GM18508 (cell line): ENCODE data around the gene PCSK6.
A peak's percentile ranks its signal among the peaks of the same experiment; 100 is the strongest.
"Not testable (repeated sequence)": the region's sequence is repeated elsewhere in the genome, so short reads cannot be mapped to it uniquely, and the experiment has no call there.

Experiments
- ATAC-seq: cut with Tn5 transposase; IDR thresholded peaks from one replicate; pipeline ENCODE4 v1.9.1; 2021; ENCODE audit warnings: moderate number of reproducible peaks; ENCODE audit not compliant: insufficient read depth, unreplicated experiment

Gene PCSK6

DNA sequence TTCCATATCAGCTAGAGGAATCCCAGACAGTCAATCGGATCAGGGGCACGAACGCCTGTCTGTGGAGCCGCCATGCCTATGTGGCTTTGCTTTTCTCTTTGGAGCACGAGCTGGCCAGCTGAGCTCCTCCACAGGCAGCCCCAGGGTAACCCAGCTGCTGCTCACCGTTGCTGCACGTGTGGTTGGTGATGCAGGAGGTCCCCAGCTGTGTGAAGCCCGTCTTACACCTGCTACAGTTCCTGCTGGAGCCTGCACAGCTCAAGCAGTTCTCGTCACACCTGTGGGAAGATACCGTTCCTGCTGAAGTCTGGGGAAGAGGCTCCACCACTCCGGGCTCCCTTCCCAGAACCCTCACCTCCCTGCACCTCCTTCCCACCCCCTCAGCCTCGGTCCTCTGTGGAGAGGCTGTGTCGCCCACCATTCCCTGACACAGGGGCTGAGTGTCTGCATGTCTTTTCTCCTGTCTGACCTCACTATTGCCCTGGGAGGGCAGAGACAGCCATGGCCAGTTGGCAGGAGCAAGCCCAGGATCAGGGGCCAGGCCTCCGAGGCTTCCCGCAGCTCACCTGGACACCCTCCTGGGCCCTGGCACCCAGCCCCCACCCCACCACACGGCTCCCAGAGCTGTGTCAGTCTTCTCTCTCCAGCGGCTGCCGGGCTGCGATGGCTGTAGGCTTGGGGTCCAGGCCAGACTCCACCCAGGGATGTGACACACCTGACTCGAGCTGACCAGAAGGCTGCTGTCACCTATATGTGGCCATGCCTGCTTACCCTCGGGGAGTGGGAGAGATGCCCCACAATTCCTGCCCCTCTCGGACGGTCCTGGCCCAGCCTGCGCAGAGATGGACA, 182.2 kb downstream of the PCSK6 start:
- ATAC-seq: no peak

DNA sequence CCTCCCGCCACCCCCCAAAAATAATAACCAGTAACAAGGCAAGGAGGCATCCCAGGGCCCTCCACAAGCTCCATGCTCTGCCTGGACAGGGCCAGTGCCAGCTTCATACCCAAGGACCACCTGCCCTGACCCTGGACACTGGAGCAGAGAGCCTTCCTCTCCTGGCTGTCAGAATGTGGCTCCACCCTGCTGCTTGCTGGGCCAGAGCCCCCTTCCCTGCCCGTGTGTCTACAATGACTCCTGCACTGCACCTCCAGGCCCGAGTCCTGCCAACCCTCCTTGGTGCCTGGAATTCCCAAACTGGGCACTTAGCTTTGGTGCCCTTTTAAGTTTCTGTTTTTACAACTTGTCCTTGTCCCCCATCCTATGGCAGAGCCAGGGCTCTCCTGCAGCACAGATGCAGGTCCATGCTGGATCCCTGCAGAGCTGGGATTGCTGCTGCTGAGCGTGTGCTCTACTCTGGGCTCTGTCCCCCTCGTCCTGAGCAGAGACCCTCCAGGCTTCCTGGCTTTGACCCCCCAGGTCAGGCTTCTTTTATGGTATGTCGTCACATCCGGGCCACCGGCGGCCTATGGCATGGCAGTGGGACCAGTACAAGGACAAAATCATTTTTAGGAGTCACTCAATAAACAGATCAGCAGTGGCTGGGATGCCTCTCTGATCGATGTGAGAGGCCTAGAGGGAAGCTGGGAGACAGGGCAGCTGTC, 183.0 kb downstream of the PCSK6 start:
- ATAC-seq: no peak

DNA sequence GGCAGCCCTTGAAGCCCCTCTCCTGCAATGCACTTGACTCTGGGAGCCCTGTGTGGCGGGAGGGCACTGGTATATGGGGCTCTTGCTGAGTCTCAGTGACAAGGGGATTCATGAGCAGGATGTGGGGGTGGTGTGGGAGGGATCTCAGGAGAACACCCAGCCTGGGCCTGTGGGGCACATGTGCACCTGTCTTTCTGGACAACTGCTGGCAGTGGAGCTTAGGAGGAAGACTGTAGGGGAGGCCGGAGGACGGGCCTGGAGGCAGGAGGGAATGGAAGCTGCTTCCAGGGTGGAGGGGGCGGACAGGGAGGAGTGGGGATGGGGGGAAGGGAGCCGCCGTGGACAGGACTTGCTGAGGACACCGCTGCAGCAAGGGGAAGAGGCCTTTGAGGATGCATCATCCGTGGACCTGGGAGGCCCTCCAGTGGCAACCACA, 183.7 kb downstream of the PCSK6 start:
- ATAC-seq: no peak

DNA sequence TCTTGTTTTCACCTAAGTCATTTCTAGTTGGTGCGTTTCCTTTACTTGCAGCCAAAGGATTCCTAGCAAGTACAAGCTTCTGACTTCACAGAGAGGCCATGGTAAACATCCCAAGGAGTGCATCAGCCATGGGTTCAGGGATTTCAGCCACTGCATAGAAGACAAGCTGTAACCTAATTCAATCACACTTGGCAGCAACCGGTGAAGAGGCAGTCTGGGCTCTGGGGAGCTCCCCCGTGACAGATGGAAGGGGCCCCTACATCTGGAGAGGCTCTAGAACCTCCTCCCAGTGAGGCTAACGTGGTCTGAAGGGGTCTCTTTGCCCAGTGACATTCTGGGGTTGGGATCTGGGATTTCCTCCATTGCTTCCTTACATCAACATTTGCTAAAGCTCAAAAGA, 186.1 kb downstream of the PCSK6 start:
- ATAC-seq: no peak

- ATAC-seq: no peak
Measured at GRCh38 chr15:101296418-101297405, 192.8 kb downstream of the PCSK6 start.

DNA sequence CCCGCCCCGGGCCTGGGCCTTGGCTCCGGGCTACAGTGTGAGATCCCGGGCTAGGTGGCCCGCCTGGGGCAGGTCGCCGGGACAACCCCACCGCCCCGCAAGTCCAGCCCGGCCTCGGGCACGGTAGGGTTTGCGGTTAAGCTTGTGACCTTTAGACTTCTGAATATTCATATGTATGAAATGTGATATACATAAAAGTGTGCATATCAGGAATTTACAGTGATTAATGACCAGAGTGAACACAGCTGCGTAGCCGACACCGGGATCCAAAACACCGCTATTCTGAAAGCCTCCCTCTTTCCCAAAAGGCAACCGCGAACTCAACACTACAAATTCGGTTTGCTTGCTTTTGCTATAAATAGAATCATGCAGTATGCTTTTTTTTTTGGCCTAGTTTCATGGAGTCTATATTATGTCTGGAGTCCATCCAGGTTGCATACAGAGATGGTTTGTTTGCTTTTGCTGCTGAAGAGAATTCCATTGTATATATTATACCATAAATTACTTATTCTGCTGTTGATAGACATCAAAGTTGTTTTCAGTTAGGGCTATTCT, 193.8 kb downstream of the PCSK6 start:
- no peak for ATAC-seq

GRCh38 chr15:101294731-101295606, 194.5 kb downstream of the PCSK6 start, which contains the start of gene SNRPA1:
SNRPA1 (minus strand) TSS chr15:101295248; CDS start chr15:101295178, 70 bp downstream.
- ATAC-seq: peak; percentile 56

- ATAC-seq: no peak
Measured at GRCh38 chr15:101293122-101293521, 196.4 kb downstream of the PCSK6 start.

DNA sequence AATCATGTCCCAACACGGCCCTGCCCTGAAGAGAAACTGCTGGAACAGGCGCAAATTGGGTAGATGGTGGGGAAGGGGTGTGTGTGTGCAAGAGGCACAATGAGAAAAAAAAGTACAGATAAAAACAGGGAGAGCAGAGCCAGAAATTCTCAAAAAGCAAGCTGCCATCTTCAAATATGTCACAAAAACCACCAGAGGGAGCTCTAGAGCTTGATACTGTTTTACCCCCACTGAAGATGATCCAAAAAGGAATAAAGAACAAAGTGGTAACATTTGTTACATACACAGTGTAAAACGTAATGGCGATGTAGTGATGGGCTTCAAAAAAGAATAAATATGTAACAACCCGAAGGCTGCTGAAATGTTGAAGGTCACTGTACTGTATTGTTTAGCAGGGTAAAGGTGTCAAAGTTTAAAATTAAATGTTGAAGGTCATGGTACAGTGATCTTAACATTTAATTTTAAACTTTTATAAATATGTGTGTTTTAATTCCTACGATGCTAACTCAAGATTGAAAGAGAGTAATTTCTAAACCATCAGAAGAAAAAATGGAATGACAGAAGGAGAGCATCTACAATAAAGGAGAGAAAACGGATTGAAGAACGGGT, 200.5 kb downstream of the PCSK6 start:
- no peak for ATAC-seq

GRCh38 chr15:101287342-101287741, 202.2 kb downstream of the PCSK6 start:
- not testable (repeated sequence) for ATAC-seq

GRCh38 chr15:101286471-101287114, 202.9 kb downstream of the PCSK6 start:
- ATAC-seq: no peak

DNA sequence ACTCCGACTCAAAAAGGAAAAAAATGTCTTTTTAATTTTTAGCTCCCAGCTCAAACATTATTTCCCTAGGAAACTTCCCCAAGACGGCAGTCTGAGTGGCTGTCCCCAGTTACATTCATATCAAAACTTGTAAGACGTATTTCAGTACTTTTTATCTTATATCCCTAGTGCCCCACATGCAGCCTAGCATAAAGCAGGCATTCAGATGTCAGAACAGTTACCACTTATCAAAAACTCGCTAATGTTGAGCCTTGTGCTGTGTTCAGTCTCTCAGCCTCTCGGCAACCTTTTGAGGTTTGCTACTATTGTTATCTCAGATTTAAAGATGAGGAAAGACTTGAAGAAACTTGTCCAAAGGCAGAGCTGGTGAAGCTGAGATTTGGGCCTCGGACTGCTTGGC, 205.6 kb downstream of the PCSK6 start:
- ATAC-seq: no peak

DNA sequence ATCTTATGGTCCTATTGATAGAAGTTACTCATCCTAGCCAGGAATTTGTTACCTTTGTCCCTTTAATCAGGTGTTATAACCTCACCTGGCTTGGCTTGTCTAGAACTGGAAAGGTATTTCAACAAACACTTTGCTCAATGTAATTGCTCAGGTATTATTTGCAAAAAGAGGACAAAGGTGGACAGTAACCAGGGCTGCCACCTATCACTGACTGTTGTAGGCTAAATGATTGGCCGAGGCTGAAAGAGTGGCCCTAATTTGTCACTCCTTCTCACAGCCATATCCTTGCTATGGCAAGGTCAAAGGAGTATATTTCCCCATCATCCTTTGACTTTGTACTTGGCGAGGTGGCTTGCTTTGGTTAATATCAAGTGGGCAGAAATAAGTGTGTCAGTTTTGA, 209.5 kb downstream of the PCSK6 start:
- ATAC-seq: no peak

DNA sequence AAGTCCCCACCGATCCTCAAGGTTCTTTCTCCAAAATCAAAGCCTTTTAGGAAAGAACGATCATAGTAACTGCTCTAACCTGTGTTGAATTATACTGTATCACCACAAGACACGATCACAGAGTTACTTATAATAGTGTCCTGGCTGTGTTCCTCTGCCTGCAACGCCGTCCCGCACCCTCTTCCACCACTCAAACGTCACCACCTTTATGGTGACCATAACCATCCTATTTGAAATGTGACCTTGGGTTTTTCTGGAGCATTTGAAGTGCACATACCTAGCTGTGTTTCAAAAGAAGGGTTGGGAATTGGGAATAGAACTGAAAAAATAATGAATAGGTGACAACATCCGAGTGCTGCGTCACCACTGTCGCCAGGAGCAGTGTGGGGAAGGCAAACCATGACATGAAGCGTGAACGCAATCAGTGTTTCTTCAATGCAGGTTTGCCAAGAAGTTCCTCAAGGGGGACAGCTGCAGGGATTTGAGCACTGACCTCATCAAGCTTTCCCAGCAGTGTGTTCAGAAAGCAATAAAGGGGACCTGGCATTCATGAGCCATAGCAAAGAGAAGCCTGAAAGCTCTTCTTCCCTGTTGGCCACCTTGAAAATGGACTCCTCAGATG, 211.5 kb downstream of the PCSK6 start:
- ATAC-seq: no peak

GRCh38 chr15:101277038-101277822, 212.3 kb downstream of the PCSK6 start, which contains the start of gene SELENOS:
SELENOS (minus strand) TSS chr15:101277485; CDS start chr15:101277417, 68 bp downstream.
- no peak for ATAC-seq

- peak; percentile 35 for ATAC-seq
Measured at GRCh38 chr15:101276501-101277037, 212.9 kb downstream of the PCSK6 start.

- ATAC-seq: no peak
Measured at GRCh38 chr15:101275018-101275417, 214.5 kb downstream of the PCSK6 start.
